BLaER1 treated with 17β-estradiol and CSF1 and Interleukin-3, amounts not matched to agents 10 nM and 100 nM (cell line): Measurements from ENCODE around the gene COL25A1.

Experiments
- H3K27ac ChIP-seq, 11 experiments: shearing (Covaris generic); formaldehyde crosslinking; 2 replicates each; pipeline ENCODE4 v1.8.1; 2022
- H3K27me3 ChIP-seq, 11 experiments: shearing (Covaris generic); formaldehyde crosslinking; 2 replicates each; pipeline ENCODE4 v1.8.1; 2022
- H3K36me3 ChIP-seq, 11 experiments: shearing (Covaris generic); formaldehyde crosslinking; 2 replicates each; pipeline ENCODE4 v1.8.1; 2022
- H3K4me1 ChIP-seq, 10 experiments: shearing (Covaris generic); formaldehyde crosslinking; 2 replicates each; pipeline ENCODE4 v1.8.1; 2022
- H3K4me2 ChIP-seq, 11 experiments: shearing (Covaris generic); formaldehyde crosslinking; 2 replicates each; pipeline ENCODE4 v1.8.1; 2022
- H3K4me3 ChIP-seq, 10 experiments: shearing (Covaris generic); formaldehyde crosslinking; 2 replicates each; pipeline ENCODE4 v1.8.1; 2022
- H3K9ac ChIP-seq, 11 experiments: shearing (Covaris generic); formaldehyde crosslinking; 2 replicates each; pipeline ENCODE4 v1.8.1; 2022
- H3K9me3 ChIP-seq, 11 experiments: shearing (Covaris generic); formaldehyde crosslinking; replicated peaks in 1 of 11; 2 replicates each; pipeline ENCODE4 v1.8.1; 2022
- H4K20me1 ChIP-seq, 11 experiments: shearing (Covaris generic); formaldehyde crosslinking; 2 replicates each; pipeline ENCODE4 v1.8.1; 2022
- Cebpa-rat ChIP-seq, 11 experiments: shearing (Covaris generic); IDR thresholded peaks; 2 replicates each; pipeline ENCODE4 v1.8.1; 2022

COL25A1 gene

GRCh38 chr4:108931926-108932325, 370.5 kb downstream of the COL25A1 start:
- Histone ChIP-seq H3K9me3 (no peaks in the 10 kb centered on the region), H3K36me3 (no peaks in the 10 kb centered on the region), H3K27me3 (no peaks in the 10 kb centered on the region), H3K4me1 (peaks cover 0 to 2% (median 2%) of the 10 kb centered on the region in 10 experiments; a peak in 9 of 20 replicates), H3K4me2 (no peak overlapping the region), H3K4me3 (no peak overlapping the region), H3K9ac (no peak overlapping the region), H3K27ac (no peak overlapping the region), H4K20me1 (no peaks in the 10 kb centered on the region)
- TF ChIP-seq Cebpa-rat (IDR thresholded peaks at IDR 0.05): no peak

- no peak overlapping the region for H3K4me3 ChIP-seq
- no peaks in the 10 kb centered on the region for H3K36me3 ChIP-seq
These were observed 372.3 kb downstream of the COL25A1 start for GRCh38 chr4:108930186-108930585.

GRCh38 chr4:108926781-108927180, 375.7 kb downstream of the COL25A1 start:
- Histone ChIP-seq H4K20me1 (no peaks in the 10 kb centered on the region), H3K36me3 (no peaks in the 10 kb centered on the region), H3K27ac (peak overlapping the region in 1 of 11 experiments; percentile 34; a peak in 1 of 22 replicates), H3K9me3 (no peaks in the 10 kb centered on the region), H3K9ac (no peak overlapping the region), H3K27me3 (no peaks in the 10 kb centered on the region), H3K4me1 (peaks cover 11 to 23% (median 17%) of the 10 kb centered on the region in 10 experiments; a peak in 18 of 20 replicates), H3K4me3 (no peak overlapping the region), H3K4me2 (peak overlapping the region in 2 of 11 experiments; percentile 10 to 57; a peak in 4 of 22 replicates)
- no peak for TF ChIP-seq Cebpa-rat (IDR thresholded peaks at IDR 0.05)

More at GRCh38 chr4:108930186-108930585, 372.3 kb downstream of the COL25A1 start:
- no peak for TF ChIP-seq Cebpa-rat (IDR thresholded peaks at IDR 0.05)
- Histone ChIP-seq H3K27me3 (no peaks in the 10 kb centered on the region), H3K9me3 (no peaks in the 10 kb centered on the region), H3K9ac (no peak overlapping the region), H3K4me2 (no peak overlapping the region), H4K20me1 (no peaks in the 10 kb centered on the region), H3K27ac (no peak overlapping the region), H3K4me1 (peaks cover 11 to 19% (median 17%) of the 10 kb centered on the region in 10 experiments; a peak in 18 of 20 replicates)

- H3K4me2 ChIP-seq: peak overlapping the region in 9 of 11 experiments; percentile 15 to 63 (median 56); a peak in 16 of 22 replicates
- H4K20me1 ChIP-seq: no peaks in the 10 kb centered on the region
- H3K27ac ChIP-seq: peak overlapping the region in 1 of 11 experiments; percentile 34; a peak in 1 of 22 replicates
- H3K9me3 ChIP-seq: no peaks in the 10 kb centered on the region
- H3K4me1 ChIP-seq: peaks cover 13 to 31% (median 17%) of the 10 kb centered on the region in 10 experiments; a peak in 18 of 20 replicates
- H3K36me3 ChIP-seq: no peaks in the 10 kb centered on the region
- no peaks in the 10 kb centered on the region for H3K27me3 ChIP-seq
- H3K4me3 ChIP-seq: no peak overlapping the region
- H3K9ac ChIP-seq: no peak overlapping the region
- TF ChIP-seq Cebpa-rat (IDR thresholded peaks at IDR 0.05): no peak
These were observed 376.4 kb downstream of the COL25A1 start for GRCh38 chr4:108926061-108926460.

GRCh38 chr4:108922191-108922590, 380.3 kb downstream of the COL25A1 start:
- H3K36me3 ChIP-seq: no peaks in the 10 kb centered on the region
- H3K27me3 ChIP-seq: no peaks in the 10 kb centered on the region
- H4K20me1 ChIP-seq: no peaks in the 10 kb centered on the region
- no peak overlapping the region for H3K9ac ChIP-seq
- TF ChIP-seq Cebpa-rat (IDR thresholded peaks at IDR 0.05): no peak
- H3K4me2 ChIP-seq: peak overlapping the region in 1 of 11 experiments; percentile 19; a peak in 1 of 22 replicates
- no peaks in the 10 kb centered on the region for H3K9me3 ChIP-seq
- no peak overlapping the region for H3K4me3 ChIP-seq
- peaks cover 13 to 32% (median 18%) of the 10 kb centered on the region in 10 experiments; a peak in 18 of 20 replicates for H3K4me1 ChIP-seq
- H3K27ac ChIP-seq: no peak overlapping the region

GRCh38 chr4:108920395-108921087, 381.9 kb downstream of the COL25A1 start:
- Histone ChIP-seq H3K4me3 (no peak overlapping the region), H3K4me2 (0 out of 22 replicates have a peak overlapping the region, but pooled peaks of 1 of the 11 experiments have one; percentile 19), H3K27ac (no peak overlapping the region), H3K4me1 (peaks cover 0 to 17% (median 4%) of the 10 kb centered on the region in 10 experiments; a peak in 15 of 20 replicates), H3K9ac (no peak overlapping the region), H3K27me3 (no peaks in the 10 kb centered on the region), H3K9me3 (no peaks in the 10 kb centered on the region), H3K36me3 (no peaks in the 10 kb centered on the region), H4K20me1 (no peaks in the 10 kb centered on the region)
- no peak for TF ChIP-seq Cebpa-rat (IDR thresholded peaks at IDR 0.05)

- no peaks in the 10 kb centered on the region for H3K27me3 ChIP-seq
- no peak for TF ChIP-seq Cebpa-rat (IDR thresholded peaks at IDR 0.05)
- peaks cover 0 to 12% (median 4%) of the 10 kb centered on the region in 10 experiments; a peak in 5 of 20 replicates for H3K4me1 ChIP-seq
- no peak overlapping the region for H3K9ac ChIP-seq
- no peaks in the 10 kb centered on the region for H4K20me1 ChIP-seq
- H3K4me2 ChIP-seq: no peak overlapping the region
- H3K27ac ChIP-seq: no peak overlapping the region
- no peak overlapping the region for H3K4me3 ChIP-seq
- H3K36me3 ChIP-seq: no peaks in the 10 kb centered on the region
- no peaks in the 10 kb centered on the region for H3K9me3 ChIP-seq
These were observed 383.1 kb downstream of the COL25A1 start for GRCh38 chr4:108919226-108919893.

GRCh38 chr4:108917255-108917654, 385.2 kb downstream of the COL25A1 start:
- Histone ChIP-seq H3K4me3 (no peak overlapping the region), H3K4me2 (no peak overlapping the region), H4K20me1 (no peaks in the 10 kb centered on the region), H3K9me3 (no peaks in the 10 kb centered on the region), H3K27me3 (no peaks in the 10 kb centered on the region), H3K9ac (no peak overlapping the region), H3K4me1 (peaks cover 0 to 12% (median 4%) of the 10 kb centered on the region in 10 experiments; a peak in 5 of 20 replicates), H3K27ac (no peak overlapping the region), H3K36me3 (no peaks in the 10 kb centered on the region)
- TF ChIP-seq Cebpa-rat (IDR thresholded peaks at IDR 0.05): no peak

GRCh38 chr4:108916638-108917037, 385.8 kb downstream of the COL25A1 start:
- Histone ChIP-seq H3K9ac (no peak overlapping the region), H3K9me3 (no peaks in the 10 kb centered on the region), H3K36me3 (no peaks in the 10 kb centered on the region), H3K27ac (no peak overlapping the region), H3K4me2 (no peak overlapping the region), H3K27me3 (no peaks in the 10 kb centered on the region), H3K4me3 (no peak overlapping the region), H3K4me1 (peaks cover 0 to 7% (median 2%) of the 10 kb centered on the region in 10 experiments; a peak in 5 of 20 replicates), H4K20me1 (no peaks in the 10 kb centered on the region)
- no peak for TF ChIP-seq Cebpa-rat (IDR thresholded peaks at IDR 0.05)
